GM18508 (cell line): Measurements from ENCODE around the gene C1RL.

Experiments
- ATAC-seq: cut with Tn5 transposase; IDR thresholded peaks from one replicate; pipeline ENCODE4 v1.9.1; 2021; ENCODE audit warnings: moderate number of reproducible peaks; ENCODE audit not compliant: insufficient read depth, unreplicated experiment

The C1RL gene

DNA sequence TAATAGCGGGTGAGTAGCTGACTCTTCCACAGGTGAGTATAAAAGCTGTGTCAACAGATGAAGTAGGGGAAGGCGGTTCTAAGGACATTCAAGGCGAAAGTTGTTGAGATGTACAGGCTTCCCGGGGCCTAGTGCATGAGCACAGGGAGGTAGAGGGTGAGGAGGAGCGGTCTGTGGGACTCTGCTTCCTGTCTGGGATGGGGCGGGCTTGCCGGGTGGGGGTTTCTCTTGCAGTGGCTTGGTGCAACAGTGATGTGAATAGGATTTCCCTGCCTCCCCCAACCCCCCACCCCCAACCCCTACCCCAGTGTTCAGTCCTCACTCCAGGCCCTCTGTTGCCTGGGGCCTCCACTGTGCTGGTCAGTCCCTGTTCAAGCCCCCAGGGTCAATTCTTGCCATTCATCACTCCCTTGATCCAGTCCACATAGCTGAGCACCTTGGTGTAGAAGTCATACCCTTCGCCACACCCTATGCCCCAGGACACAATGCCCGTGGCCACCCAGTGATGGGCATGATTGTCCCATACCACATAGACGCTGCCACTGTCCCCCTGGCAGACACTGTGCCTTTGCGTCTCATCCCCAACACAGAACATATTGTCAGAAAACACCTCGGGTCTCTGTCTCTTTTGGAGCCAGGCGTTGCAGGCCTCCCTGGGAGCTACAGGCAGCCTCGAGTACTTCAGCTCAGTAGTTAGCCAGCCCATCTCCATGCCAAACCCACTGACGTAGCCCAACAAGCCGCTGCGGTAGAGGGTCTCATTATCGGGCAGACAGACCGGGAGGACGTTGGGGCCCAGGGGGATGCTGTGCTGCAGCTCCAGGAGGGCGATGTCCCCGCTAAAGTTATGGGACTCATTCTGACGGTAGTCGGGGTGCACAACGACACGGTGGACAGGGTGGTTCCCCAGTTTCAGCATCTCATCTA lies 12.7 kb downstream of the C1RL start:
- no peak for ATAC-seq

DNA sequence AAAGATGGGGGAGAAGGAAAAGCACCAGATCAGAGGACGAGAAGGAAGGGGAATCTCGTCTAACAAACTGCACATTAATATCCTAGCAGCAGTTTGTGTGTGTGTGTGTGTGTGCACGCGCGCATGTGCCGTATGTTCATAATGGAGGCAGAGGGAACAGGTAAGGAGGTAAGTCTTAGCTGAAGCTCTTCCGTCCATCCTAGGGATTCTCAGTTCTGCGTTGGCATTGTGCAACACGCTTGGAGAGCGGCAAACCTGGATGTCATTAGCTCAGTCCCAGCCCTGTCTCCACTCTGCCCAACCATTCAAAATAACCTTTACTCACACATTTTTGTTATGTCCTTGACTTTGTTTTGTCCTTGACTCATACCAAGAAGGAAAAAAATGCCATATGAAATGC lies 15.1 kb downstream of the C1RL start:
- no peak for ATAC-seq

DNA sequence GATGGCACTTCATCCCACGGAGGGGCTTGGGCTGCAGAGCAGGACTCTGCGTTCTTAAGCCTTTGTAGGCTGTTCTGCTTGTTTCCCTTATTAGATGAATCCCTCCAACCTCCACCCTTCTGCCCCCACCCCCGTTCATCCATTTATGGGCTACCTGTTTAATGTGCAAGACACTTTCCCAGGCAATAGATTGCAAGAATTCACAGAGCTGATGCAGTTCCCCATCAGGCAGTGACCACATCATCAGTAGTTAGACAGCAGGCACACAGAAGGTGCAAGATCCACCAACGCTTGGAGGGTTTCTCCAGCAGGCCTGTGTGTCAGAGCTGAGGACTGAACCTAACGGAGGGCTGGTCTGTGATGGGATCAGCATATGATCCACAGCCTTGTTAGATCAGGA lies 15.5 kb downstream of the C1RL start:
- ATAC-seq = no peak

GRCh38 chr12:7092986-7093460 lies 16.0 kb downstream of the C1RL start:
- no peak for ATAC-seq

- ATAC-seq = no peak
These were observed 16.6 kb downstream of the C1RL start, which contains the start of gene C1R for GRCh38 chr12:7092229-7092985. C1R (minus strand) TSS chr12:7092445; CDS start chr12:7092388, 57 bp downstream.

- ATAC-seq = no peak
These were observed 17.3 kb downstream of the C1RL start for GRCh38 chr12:7091660-7092228.

GRCh38 chr12:7091171-7091570 lies 17.8 kb downstream of the C1RL start:
- ATAC-seq = no peak

DNA sequence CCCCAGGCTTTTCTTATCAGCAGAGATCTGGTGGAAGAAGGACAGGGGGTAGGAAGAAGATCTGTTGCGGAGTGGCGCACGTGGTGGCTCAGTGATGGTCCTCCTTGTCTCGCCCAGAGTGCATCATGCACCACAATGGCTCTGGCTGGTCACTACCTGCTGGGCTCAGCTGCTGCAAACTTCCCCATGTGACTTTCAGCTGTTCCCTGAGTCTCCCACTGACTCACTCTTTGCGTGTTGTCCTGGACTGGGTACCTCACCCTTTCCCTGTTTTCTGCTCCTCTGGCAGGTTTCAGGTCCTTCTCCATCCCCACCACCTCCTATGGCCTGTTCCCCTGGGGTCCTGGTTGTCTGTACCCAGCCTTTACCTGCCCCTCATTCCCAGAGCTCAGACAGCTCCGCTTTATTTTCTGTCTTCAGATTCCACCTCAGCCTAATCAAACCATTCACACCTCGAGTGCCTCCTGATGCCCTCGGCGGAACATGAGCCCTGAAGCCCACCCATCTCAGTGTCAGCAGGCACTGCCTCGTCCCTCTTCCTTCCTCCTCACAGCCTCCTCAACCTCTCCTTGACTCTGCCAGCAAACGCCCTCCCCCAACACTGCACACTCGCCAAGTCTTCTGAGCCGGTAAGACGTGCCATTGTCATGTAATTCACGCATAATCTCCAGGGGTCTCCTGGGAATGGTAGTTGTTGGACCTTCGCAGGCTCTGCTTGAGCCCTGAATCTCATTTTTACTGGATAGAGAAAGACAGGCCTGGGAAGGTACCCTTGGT lies 18.6 kb downstream of the C1RL start:
- no peak for ATAC-seq

DNA sequence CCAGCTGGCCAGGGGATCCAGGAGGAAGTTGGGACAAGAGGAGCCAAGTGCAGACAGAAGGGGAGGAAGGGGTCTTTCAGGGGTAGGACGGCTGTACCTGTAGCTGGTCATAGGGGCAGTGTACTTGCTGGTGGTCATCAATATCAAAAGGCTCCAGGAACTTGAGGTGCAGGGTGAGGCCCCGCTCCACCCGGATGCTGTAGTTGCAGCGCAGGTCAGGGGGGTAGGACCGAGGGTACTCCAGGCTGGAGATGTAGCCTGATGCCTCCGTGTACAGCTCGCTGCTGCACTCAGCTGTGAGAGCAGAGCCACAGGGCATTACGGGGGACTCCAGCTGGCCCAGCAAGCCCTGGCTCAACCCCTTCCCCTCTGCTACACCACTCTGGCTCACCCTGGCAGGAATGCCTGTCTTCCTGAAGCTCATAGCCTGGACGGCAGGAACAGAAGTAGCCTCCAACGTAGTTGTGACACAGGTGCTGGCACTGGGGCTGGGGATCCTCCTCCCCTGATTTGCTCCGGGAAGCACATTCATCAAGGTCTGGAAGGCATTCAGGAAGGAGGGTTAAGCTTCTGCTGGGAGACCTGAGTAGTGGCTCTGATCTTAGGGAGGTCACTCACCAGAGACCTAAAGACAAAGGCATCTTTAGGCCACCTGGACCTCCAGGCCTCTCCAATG lies 19.7 kb downstream of the C1RL start:
- ATAC-seq = no peak

- no peak for ATAC-seq
These were observed 25.9 kb downstream of the C1RL start for GRCh38 chr12:7083125-7083524.

DNA sequence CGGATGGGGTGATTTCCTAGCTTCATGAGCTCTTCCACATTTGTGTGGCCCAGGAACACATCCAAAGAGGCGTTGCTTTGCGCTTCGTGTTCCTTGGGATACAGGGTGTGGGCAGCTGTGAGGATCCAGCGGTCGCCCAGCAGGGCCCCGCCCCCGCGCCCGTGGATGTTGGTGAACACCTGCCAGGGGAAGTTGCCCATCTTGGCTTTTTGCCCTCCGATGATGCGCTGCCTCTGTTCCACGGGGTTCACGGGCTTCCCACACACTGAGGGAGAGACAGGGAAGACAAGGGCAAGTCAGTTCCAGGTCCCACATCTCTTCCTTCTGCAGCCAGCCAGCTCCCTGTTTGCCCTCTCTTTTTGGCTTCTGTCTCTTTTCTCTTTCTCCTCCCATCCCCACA lies 28.0 kb downstream of the C1RL start:
- no peak for ATAC-seq

- ATAC-seq = no peak
These were observed 29.2 kb downstream of the C1RL start for GRCh38 chr12:7079826-7080125.

- no peak for ATAC-seq
These were observed 30.9 kb downstream of the C1RL start for GRCh38 chr12:7078163-7078562.

DNA sequence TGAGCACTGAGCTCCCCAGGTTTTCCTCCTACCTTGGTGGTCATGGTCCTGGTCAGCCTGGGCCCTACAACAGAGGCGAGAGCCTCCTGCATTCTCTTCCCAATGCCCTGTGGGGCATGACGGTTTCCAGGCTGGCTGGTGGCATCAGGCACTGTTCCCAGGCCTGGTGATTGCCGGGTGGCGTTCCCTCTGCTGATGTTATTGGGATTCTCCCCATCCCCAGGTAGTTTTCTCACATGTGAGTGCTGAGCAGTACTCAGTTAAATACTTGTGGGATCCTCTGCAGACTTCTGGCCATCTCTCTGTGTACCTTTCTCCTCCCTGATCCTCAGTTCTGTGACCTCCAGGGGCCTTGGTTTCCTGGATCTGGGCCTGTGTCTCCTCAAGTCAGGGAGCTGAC lies 32.5 kb downstream of the C1RL start:
- ATAC-seq = no peak

- ATAC-seq = no peak
These were observed 33.1 kb downstream of the C1RL start for GRCh38 chr12:7075939-7076338.

GRCh38 chr12:7075518-7075917 lies 33.5 kb downstream of the C1RL start:
- no peak for ATAC-seq

GRCh38 chr12:7073946-7074345 lies 35.1 kb downstream of the C1RL start:
- no peak for ATAC-seq

DNA sequence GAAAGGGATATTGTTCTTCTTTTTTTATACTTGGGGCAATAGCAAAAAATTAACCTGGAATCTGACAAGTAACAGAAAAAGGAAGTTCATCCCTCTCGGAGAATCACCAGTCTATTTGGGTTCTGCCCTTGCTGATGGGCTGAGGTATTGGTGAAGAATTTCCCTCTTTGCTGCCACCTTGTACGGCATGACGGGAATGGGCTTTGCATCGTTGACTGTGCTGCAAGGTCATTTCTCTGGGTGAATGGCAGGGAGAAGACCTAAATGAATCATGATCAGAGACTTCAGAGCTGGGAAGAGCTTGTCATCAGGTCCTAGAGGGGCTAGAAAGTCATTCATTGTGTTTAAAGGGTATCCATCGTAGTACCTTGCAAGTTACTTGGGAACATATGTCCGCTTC lies 36.5 kb downstream of the C1RL start:
- ATAC-seq = no peak

- ATAC-seq = no peak
These were observed 37.0 kb downstream of the C1RL start for GRCh38 chr12:7072035-7072434.

DNA sequence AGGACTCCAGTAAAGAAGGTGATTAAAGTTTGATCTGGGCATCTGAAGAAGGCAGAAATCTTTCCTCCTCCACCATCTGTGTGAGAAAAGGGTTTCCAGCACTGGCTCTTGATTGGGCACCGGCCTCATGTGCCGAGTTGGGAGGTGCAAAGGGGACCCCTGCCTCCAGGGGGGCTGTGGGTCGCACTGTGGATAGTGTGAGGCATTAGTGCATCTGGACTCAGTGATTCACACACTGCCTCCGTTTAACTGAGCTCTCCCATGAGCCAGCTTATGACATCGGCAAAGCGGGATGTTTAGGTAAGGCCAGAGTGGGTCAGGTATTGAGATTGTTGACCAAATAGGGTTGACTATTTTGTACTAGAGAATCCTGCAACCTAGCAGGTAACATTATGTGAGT lies 39.6 kb downstream of the C1RL start:
- ATAC-seq = no peak
